Measurements from ENCODE around the gene UBA1. TPM values are rescaled to one million over a fixed set of nuclear protein-coding genes. Genes with fewer than 3 reads are reported as not detected.

The UBA1 gene
- total RNA-seq, 1 donor from 2014 or later, result 189 TPM

DNA sequence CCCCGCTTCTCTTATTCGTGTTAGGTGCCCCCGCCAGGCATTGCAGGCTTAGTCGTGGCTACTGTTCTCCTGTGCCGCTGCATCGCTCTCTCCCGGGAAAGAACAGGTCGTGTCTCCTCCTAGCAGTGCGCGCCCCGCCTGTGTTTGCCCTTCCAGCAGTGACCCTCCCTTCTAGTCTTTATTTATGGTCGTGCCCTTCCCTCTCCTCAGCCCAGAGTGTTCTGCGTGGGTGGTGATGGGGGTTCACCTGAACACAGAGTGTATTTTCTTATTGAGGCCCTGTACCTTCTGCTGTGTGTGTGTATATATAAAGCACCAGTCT is 54.3 kb downstream of the UBA1 start:
- DNase-seq (ENCODE audit: low spot score), result peak; percentile 51

DNA sequence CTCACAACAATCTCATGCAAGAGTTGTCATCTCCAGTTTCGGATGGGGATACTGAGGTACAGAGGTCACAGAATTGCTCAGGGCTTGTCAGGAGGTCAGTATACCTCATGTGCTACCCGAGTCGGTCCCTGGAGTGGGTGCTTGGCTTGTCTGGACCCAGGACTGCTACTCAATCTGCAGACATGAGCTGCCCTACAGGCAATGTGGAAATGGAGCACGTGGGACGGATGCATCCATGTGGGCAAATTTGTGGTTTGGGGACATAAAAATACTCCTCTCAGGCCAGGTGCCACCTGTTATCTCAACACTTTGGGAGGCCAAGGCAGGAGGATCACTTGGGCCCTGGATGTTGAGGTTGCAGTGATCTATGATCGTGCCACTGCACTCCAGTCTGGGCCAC is 54.9 kb downstream of the UBA1 start:
- DNase-seq (ENCODE audit: low spot score), result peak; percentile 47

DNA sequence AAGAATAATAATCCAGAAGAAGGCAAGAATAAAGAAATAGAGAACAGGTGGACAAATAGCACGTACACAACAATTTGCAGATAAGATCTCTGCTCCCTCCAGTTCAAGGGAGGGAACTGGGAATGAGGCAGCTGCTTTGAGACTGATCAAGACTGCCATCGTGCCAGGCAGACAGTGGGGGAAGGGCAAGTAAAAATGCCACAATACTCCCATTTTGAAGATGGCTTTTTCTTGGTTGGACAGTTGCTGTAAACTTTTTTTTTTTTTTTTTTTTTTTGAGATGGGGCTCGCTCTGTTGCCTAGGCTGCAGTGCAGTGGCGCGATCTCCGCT is 56.4 kb downstream of the UBA1 start:
- DNase-seq (ENCODE audit: low spot score), result no peak

DNA sequence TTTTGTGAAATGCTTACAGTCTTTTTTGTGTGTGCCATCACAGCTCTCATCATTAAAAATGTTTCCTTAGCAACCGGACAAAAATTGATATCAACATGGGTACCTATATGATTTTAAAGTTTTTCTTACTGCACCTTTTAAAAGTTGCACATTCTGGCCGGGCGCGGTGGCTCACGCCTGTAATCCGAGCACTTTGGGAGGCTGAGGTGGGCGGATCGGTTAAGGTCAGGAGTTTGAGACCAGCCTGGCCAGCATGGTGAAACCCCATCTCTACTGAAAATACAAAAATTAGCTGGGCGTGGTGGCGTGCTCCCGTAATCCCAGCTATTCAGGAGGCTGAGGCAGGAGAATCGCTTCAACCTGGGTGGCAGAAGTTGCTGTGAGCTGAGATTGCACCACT is 64.0 kb downstream of the UBA1 start:
- DNase-seq (ENCODE audit: low spot score), result peak; percentile 65

Other genes with a start within 250 kb of the UBA1 start
- gene RGN, start 115.4 kb upstream of the UBA1 start, total RNA-seq, result 4.6 TPM
- 58.6 TPM for gene NDUFB11, start 49.1 kb upstream of the UBA1 start, total RNA-seq
- 23.6 TPM for gene RBM10, start 48.6 kb upstream of the UBA1 start, total RNA-seq
- 80.6 TPM for gene CDK16, start 24.9 kb downstream of the UBA1 start, total RNA-seq
- 42.2 TPM for gene USP11, start 39.2 kb downstream of the UBA1 start, total RNA-seq
- not detected for gene ZNF157, start 176.7 kb downstream of the UBA1 start, total RNA-seq